SU-DHL-6 (cell line): Measurements from ENCODE around the gene TPPP2.

Experiments
- H2AFZ ChIP-seq: fragments of 200-600 bp; sonication (generic); 2 replicates; pipeline ENCODE4 v1.6.1; 2014; ENCODE audit warnings: low read depth, mild to moderate bottlenecking, moderate library complexity, mixed read lengths, antibody characterized with exemption, low read length; ENCODE audit not compliant: severe bottlenecking
- H3F3A ChIP-seq: fragments of 200-600 bp; shearing (Covaris generic); 2 replicates; pipeline ENCODE4 v1.6.0; 2016; ENCODE audit warnings: antibody characterized with exemption, mild to moderate bottlenecking; ENCODE audit not compliant: insufficient read depth
- H3K27ac ChIP-seq: fragments of 200-600 bp; sonication (generic); 2 replicates; pipeline ENCODE4 v1.5.1; 2016; ENCODE audit warnings: low read depth, mild to moderate bottlenecking, low read length, moderate library complexity, mixed read lengths
- H3K27me3 ChIP-seq: fragments of 200-600 bp; sonication (generic), shearing (Covaris generic); 2 replicates; pipeline ENCODE4 v1.6.0; 2014; ENCODE audit warnings: mild to moderate bottlenecking, low read length
- H3K36me3 ChIP-seq: fragments of 200-600 bp; sonication (generic); 2 replicates; pipeline ENCODE4 v1.6.1; 2014; ENCODE audit warnings: mild to moderate bottlenecking, low read length, mixed read lengths
- H3K4me2 ChIP-seq: fragments of 300-600, 200-600 bp; shearing (Covaris generic), sonication (generic); 2 replicates; pipeline ENCODE4 v1.6.0; 2014; ENCODE audit warnings: low read length, low read depth, mild to moderate bottlenecking; ENCODE audit not compliant: poor library complexity, severe bottlenecking
- H3K4me3 ChIP-seq: fragments of 200-600 bp; sonication (generic); 2 replicates; pipeline ENCODE4 v1.5.1; 2014; ENCODE audit warnings: antibody characterized with exemption, low read length, mild to moderate bottlenecking, mixed read lengths; ENCODE audit not compliant: insufficient read depth, poor library complexity, severe bottlenecking
- H3K79me2 ChIP-seq: fragments of 200-600 bp; sonication (generic); 2 replicates; pipeline ENCODE4 v1.6.1; 2014; ENCODE audit warnings: mild to moderate bottlenecking, low read length, moderate library complexity; ENCODE audit not compliant: insufficient read depth
- H3K9ac ChIP-seq: fragments of 200-600 bp; sonication (generic); 2 replicates; pipeline ENCODE4 v1.7.0; 2014; ENCODE audit warnings: mild to moderate bottlenecking, low read length
- H3K9me2 ChIP-seq: fragments of 200-600 bp; sonication (generic); replicated peaks from 2 replicates; pipeline ENCODE4 v1.6.1; 2014; ENCODE audit warnings: low read length; ENCODE audit not compliant: insufficient read depth
- H3K9me3 ChIP-seq: fragments of 200-600 bp; sonication (generic); 2 replicates; pipeline ENCODE4 v1.6.1; 2014; ENCODE audit warnings: low read length, mixed read lengths; ENCODE audit not compliant: insufficient read depth
- H4K20me1 ChIP-seq: fragments of 200-600 bp; sonication (generic); 2 replicates; pipeline ENCODE4 v1.6.1; 2014; ENCODE audit warnings: low read depth, mild to moderate bottlenecking, antibody characterized with exemption, low read length, moderate library complexity, mixed read lengths
- CTCF ChIP-seq: fragments of 200-600 bp; sonication (generic); IDR thresholded peaks from one replicate; pipeline ENCODE4 v1.5.1; 2017; ENCODE audit warnings: antibody characterized with exemption, mild to moderate bottlenecking, low read length, moderate library complexity; ENCODE audit not compliant: insufficient read depth, poor library complexity, severe bottlenecking
- EZH2phosphoT487 ChIP-seq: fragments of 200-600 bp; sonication (generic), shearing (Covaris generic); conservative IDR thresholded peaks from 2 replicates; pipeline ENCODE4 v1.6.1; 2018; ENCODE audit warnings: mild to moderate bottlenecking, antibody characterized with exemption, low read length, moderate library complexity, mixed read lengths

The TPPP2 gene

GRCh38 chr14:21053184-21054122 lies 23.4 kb downstream of the TPPP2 start:
- Histone ChIP-seq H3K27ac (no peak overlapping the region), H3K9ac (no peak overlapping the region), H3K4me2 (no peak overlapping the region), H3K9me2 (no peaks in the 10 kb centered on the region), H3K4me3 (no peak overlapping the region), H3K27me3 (no peaks in the 10 kb centered on the region), H2AFZ (no peak overlapping the region), H3K36me3 (no peaks in the 10 kb centered on the region), H3F3A (no peaks in the 10 kb centered on the region), H4K20me1 (no peaks in the 10 kb centered on the region), H3K9me3 (no peaks in the 10 kb centered on the region), H3K79me2 (no peaks in the 10 kb centered on the region)
- TF ChIP-seq EZH2phosphoT487 (no peak), CTCF (no peak)

- no peaks in the 10 kb centered on the region for H3K9me2 ChIP-seq
- H2AFZ ChIP-seq, result no peak overlapping the region
- no peak overlapping the region for H3K4me2 ChIP-seq
- TF ChIP-seq CTCF, result no peak
- TF ChIP-seq EZH2phosphoT487, result no peak
- H4K20me1 ChIP-seq, result no peaks in the 10 kb centered on the region
- no peak overlapping the region for H3K9ac ChIP-seq
- H3K9me3 ChIP-seq, result no peaks in the 10 kb centered on the region
- no peaks in the 10 kb centered on the region for H3F3A ChIP-seq
- H3K27me3 ChIP-seq, result no peaks in the 10 kb centered on the region
- no peak overlapping the region for H3K4me3 ChIP-seq
- no peaks in the 10 kb centered on the region for H3K36me3 ChIP-seq
- no peak overlapping the region for H3K27ac ChIP-seq
- no peaks in the 10 kb centered on the region for H3K79me2 ChIP-seq
Observed at GRCh38 chr14:21054123-21054767, 24.2 kb downstream of the TPPP2 start.

GRCh38 chr14:21054768-21055145 lies 24.7 kb downstream of the TPPP2 start:
- H3K9me2 ChIP-seq, result no peaks in the 10 kb centered on the region
- no peak overlapping the region for H3K27ac ChIP-seq
- H3F3A ChIP-seq, result no peaks in the 10 kb centered on the region
- H3K4me2 ChIP-seq, result no peak overlapping the region
- H3K27me3 ChIP-seq, result no peaks in the 10 kb centered on the region
- no peak overlapping the region for H3K9ac ChIP-seq
- no peaks in the 10 kb centered on the region for H3K9me3 ChIP-seq
- no peaks in the 10 kb centered on the region for H3K79me2 ChIP-seq
- no peak overlapping the region for H2AFZ ChIP-seq
- no peaks in the 10 kb centered on the region for H4K20me1 ChIP-seq
- H3K36me3 ChIP-seq, result no peaks in the 10 kb centered on the region
- no peak for TF ChIP-seq EZH2phosphoT487
- no peak for TF ChIP-seq CTCF
- no peak overlapping the region for H3K4me3 ChIP-seq
